WTC11 (cell line): Measurements from ENCODE around the gene SAE1.

Source experiments
- FOXK1 ChIP-seq: sonication (generic); formaldehyde crosslinking; IDR thresholded peaks from 2 replicates; pipeline ENCODE4 v1.8.0; 2022; ENCODE audit warnings: mild to moderate bottlenecking, moderate library complexity, missing genetic modification reagents
- MXD4 ChIP-seq: fragments of 250-450 bp; sonication (Bioruptor Pico); IDR thresholded peaks from 2 replicates; pipeline ENCODE4 v1.8.0; 2021; ENCODE audit warnings: mild to moderate bottlenecking, moderate library complexity, borderline replicate concordance
- NFE2L1 ChIP-seq: sonication (generic); formaldehyde crosslinking; IDR thresholded peaks from 2 replicates; pipeline ENCODE4 v1.8.1; 2023; ENCODE audit warnings: missing genetic modification reagents
- SMAD4 ChIP-seq: sonication (generic); formaldehyde crosslinking; IDR thresholded peaks from 2 replicates; pipeline ENCODE4 v1.8.0; 2022; ENCODE audit warnings: mild to moderate bottlenecking, missing genetic modification reagents
- TP53 ChIP-seq: sonication (generic); formaldehyde crosslinking; IDR thresholded peaks from 2 replicates; pipeline ENCODE4 v1.8.1; 2023; ENCODE audit warnings: mild to moderate bottlenecking, missing genetic modification reagents
- ZNF138 ChIP-seq: sonication (generic); formaldehyde crosslinking; conservative IDR thresholded peaks from 2 replicates; pipeline ENCODE4 v1.8.1; 2022; ENCODE audit warnings: mild to moderate bottlenecking, moderate library complexity, missing genetic modification reagents
- ZNF317 ChIP-seq: sonication (generic); formaldehyde crosslinking; IDR thresholded peaks from 2 replicates; pipeline ENCODE4 v1.8.1; 2023; ENCODE audit warnings: low read depth, mild to moderate bottlenecking, moderate library complexity, missing genetic modification reagents, borderline replicate concordance
- TF ChIP-seq, protein P1 (sequence below): sonication (generic); formaldehyde crosslinking; IDR thresholded peaks from 2 replicates; pipeline ENCODE4 v1.8.1; 2022; ENCODE audit warnings: mild to moderate bottlenecking, moderate library complexity, missing genetic modification reagents
- TF ChIP-seq, protein P2 (sequence below): fragments of 200-600 bp; IDR thresholded peaks from 2 replicates; pipeline ENCODE4 v1.8.0; 2022; ENCODE audit warnings: antibody characterized with exemption
- TF ChIP-seq, protein P3 (sequence below): sonication (generic); formaldehyde crosslinking; IDR thresholded peaks from 2 replicates; pipeline ENCODE4 v1.8.0; 2023; ENCODE audit warnings: missing genetic modification reagents
- TF ChIP-seq, protein P4 (sequence below): sonication (generic); formaldehyde crosslinking; IDR thresholded peaks from 2 replicates; pipeline ENCODE4 v1.8.1; 2023; ENCODE audit warnings: mild to moderate bottlenecking, moderate library complexity, missing genetic modification reagents
- TF ChIP-seq, protein P5 (sequence below): sonication (generic); formaldehyde crosslinking; IDR thresholded peaks from 2 replicates; pipeline ENCODE4 v1.8.0; 2022; ENCODE audit warnings: mild to moderate bottlenecking, missing genetic modification reagents
- TF ChIP-seq, protein P6 (sequence below): sonication (generic); formaldehyde crosslinking; IDR thresholded peaks from 2 replicates; pipeline ENCODE4 v1.8.1; 2022; ENCODE audit warnings: low read depth, mild to moderate bottlenecking, moderate library complexity, missing genetic modification reagents, borderline replicate concordance
- TF ChIP-seq, protein P7 (sequence below): sonication (generic); formaldehyde crosslinking; IDR thresholded peaks from 2 replicates; pipeline ENCODE4 v1.8.1; 2023; ENCODE audit warnings: mild to moderate bottlenecking, missing genetic modification reagents

DNA sequence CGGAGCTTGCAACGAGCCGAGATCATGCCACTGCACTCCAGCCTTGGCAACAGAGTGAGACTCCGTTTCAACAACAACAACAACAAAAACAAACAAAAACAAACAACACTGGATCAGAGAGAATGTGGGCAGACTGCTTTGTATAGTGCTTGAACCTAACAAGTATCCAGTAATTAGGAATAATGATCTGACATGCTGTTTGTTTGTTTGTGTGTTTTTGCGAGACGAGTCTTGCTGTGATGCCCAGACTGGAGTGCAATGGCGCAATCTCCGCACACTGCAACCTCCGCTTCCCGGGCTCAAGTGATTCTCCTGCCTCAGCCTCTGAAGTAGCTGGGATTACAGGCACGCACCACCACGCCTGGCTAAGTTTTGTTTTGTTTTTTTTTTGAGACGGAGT lies 14.0 kb downstream of the SAE1 start:
- TF ChIP-seq TP53 (CRISPR knock-in tag) (no peak), ZNF138 (CRISPR knock-in tag) (no peak), SMAD4 (no peak), ZNF317 (CRISPR knock-in tag) (no peak), FOXK1 (CRISPR knock-in tag) (no peak), NFE2L1 (CRISPR knock-in tag) (no peak), MXD4 (CRISPR knock-in tag) (no peak)
- TF ChIP-seq, protein P1, sequence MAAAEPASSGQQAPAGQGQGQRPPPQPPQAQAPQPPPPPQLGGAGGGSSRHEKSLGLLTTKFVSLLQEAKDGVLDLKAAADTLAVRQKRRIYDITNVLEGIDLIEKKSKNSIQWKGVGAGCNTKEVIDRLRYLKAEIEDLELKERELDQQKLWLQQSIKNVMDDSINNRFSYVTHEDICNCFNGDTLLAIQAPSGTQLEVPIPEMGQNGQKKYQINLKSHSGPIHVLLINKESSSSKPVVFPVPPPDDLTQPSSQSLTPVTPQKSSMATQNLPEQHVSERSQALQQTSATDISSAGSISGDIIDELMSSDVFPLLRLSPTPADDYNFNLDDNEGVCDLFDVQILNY (CRISPR knock-in tag), result no peak
- TF ChIP-seq, protein P2, sequence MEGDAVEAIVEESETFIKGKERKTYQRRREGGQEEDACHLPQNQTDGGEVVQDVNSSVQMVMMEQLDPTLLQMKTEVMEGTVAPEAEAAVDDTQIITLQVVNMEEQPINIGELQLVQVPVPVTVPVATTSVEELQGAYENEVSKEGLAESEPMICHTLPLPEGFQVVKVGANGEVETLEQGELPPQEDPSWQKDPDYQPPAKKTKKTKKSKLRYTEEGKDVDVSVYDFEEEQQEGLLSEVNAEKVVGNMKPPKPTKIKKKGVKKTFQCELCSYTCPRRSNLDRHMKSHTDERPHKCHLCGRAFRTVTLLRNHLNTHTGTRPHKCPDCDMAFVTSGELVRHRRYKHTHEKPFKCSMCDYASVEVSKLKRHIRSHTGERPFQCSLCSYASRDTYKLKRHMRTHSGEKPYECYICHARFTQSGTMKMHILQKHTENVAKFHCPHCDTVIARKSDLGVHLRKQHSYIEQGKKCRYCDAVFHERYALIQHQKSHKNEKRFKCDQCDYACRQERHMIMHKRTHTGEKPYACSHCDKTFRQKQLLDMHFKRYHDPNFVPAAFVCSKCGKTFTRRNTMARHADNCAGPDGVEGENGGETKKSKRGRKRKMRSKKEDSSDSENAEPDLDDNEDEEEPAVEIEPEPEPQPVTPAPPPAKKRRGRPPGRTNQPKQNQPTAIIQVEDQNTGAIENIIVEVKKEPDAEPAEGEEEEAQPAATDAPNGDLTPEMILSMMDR, result no peak
- TF ChIP-seq, protein P3, sequence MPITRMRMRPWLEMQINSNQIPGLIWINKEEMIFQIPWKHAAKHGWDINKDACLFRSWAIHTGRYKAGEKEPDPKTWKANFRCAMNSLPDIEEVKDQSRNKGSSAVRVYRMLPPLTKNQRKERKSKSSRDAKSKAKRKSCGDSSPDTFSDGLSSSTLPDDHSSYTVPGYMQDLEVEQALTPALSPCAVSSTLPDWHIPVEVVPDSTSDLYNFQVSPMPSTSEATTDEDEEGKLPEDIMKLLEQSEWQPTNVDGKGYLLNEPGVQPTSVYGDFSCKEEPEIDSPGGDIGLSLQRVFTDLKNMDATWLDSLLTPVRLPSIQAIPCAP (CRISPR knock-in tag), result no peak
- TF ChIP-seq, protein P4, sequence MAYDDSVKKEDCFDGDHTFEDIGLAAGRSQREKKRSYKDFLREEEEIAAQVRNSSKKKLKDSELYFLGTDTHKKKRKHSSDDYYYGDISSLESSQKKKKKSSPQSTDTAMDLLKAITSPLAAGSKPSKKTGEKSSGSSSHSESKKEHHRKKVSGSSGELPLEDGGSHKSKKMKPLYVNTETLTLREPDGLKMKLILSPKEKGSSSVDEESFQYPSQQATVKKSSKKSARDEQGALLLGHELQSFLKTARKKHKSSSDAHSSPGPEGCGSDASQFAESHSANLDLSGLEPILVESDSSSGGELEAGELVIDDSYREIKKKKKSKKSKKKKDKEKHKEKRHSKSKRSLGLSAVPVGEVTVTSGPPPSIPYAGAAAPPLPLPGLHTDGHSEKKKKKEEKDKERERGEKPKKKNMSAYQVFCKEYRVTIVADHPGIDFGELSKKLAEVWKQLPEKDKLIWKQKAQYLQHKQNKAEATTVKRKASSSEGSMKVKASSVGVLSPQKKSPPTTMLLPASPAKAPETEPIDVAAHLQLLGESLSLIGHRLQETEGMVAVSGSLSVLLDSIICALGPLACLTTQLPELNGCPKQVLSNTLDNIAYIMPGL, result no peak
- TF ChIP-seq, protein P5, sequence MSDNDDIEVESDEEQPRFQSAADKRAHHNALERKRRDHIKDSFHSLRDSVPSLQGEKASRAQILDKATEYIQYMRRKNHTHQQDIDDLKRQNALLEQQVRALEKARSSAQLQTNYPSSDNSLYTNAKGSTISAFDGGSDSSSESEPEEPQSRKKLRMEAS, result no peak
- TF ChIP-seq, protein P6, sequence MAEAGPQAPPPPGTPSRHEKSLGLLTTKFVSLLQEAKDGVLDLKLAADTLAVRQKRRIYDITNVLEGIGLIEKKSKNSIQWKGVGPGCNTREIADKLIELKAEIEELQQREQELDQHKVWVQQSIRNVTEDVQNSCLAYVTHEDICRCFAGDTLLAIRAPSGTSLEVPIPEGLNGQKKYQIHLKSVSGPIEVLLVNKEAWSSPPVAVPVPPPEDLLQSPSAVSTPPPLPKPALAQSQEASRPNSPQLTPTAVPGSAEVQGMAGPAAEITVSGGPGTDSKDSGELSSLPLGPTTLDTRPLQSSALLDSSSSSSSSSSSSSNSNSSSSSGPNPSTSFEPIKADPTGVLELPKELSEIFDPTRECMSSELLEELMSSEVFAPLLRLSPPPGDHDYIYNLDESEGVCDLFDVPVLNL, result no peak
- TF ChIP-seq, protein P7, sequence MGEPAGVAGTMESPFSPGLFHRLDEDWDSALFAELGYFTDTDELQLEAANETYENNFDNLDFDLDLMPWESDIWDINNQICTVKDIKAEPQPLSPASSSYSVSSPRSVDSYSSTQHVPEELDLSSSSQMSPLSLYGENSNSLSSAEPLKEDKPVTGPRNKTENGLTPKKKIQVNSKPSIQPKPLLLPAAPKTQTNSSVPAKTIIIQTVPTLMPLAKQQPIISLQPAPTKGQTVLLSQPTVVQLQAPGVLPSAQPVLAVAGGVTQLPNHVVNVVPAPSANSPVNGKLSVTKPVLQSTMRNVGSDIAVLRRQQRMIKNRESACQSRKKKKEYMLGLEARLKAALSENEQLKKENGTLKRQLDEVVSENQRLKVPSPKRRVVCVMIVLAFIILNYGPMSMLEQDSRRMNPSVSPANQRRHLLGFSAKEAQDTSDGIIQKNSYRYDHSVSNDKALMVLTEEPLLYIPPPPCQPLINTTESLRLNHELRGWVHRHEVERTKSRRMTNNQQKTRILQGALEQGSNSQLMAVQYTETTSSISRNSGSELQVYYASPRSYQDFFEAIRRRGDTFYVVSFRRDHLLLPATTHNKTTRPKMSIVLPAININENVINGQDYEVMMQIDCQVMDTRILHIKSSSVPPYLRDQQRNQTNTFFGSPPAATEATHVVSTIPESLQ (CRISPR knock-in tag), result no peak
